WTC11 (cell line): ENCODE results near the gene WDR3. TPM values are rescaled to one million over a fixed set of nuclear protein-coding genes. Genes with fewer than 3 reads are reported as not detected.

Source experiments
- ATAC-seq: fragments of 200-7000 bp; cut with Tn5 transposase; 2 replicates; pipeline ENCODE4 v1.10.0; 2021; ENCODE audit warnings: mild to moderate bottlenecking, moderate library complexity
- CTCF ChIA-PET: fragments of 300-600 bp; sonication (Branson Sonifier 250); formaldehyde crosslinking; loops from one replicate; lab custom pipeline; 2021; ENCODE audit warnings: antibody characterized with exemption; lab: Charles Lee
- POLR2A ChIA-PET: fragments of 350-600 bp; sonication (Branson Sonifier 250); formaldehyde crosslinking; loops from one replicate; lab custom pipeline; 2021; ENCODE audit warnings: antibody characterized with exemption; lab: Charles Lee
- DNase-seq: peaks from one replicate; pipeline ENCODE4 v3.0.0; 2021; ENCODE audit warnings: low spot score
- H3K27ac Mint-ChIP-seq: 2 replicates; pipeline ENCODE4 v1.8.0; 2021; ENCODE audit warnings: mixed read lengths
- H3K27me3 Mint-ChIP-seq: 2 replicates; pipeline ENCODE4 v1.8.0; 2021; ENCODE audit warnings: low read depth, mild to moderate bottlenecking, moderate library complexity, mixed read lengths
- H3K36me3 Mint-ChIP-seq: 2 replicates; pipeline ENCODE4 v1.8.0; 2021; ENCODE audit warnings: mixed read lengths
- H3K4me1 Mint-ChIP-seq: 2 replicates; pipeline ENCODE4 v1.8.0; 2022; ENCODE audit warnings: mixed read lengths
- H3K4me3 Mint-ChIP-seq: 2 replicates; pipeline ENCODE4 v1.8.0; 2021; ENCODE audit warnings: mild to moderate bottlenecking, moderate library complexity, mixed read lengths
- H3K9me3 Mint-ChIP-seq: 2 replicates; pipeline ENCODE4 v1.8.0; 2021; ENCODE audit warnings: mixed read lengths
- AFF4 ChIP-seq: sonication (generic); formaldehyde crosslinking; IDR thresholded peaks from 2 replicates; pipeline ENCODE4 v1.8.1; 2023; ENCODE audit warnings: mild to moderate bottlenecking, missing genetic modification reagents, borderline replicate concordance
- CDX4 ChIP-seq: fragments of 250-450 bp; sonication (Bioruptor Pico); IDR thresholded peaks from 2 replicates; pipeline ENCODE4 v1.9.0; 2021; ENCODE audit warnings: moderate library complexity, mild to moderate bottlenecking, inconsistent platforms, borderline replicate concordance
- CREB1 ChIP-seq: sonication (generic); formaldehyde crosslinking; IDR thresholded peaks from 2 replicates; pipeline ENCODE4 v1.8.0; 2023; ENCODE audit warnings: mild to moderate bottlenecking, missing genetic modification reagents
- EMX1 ChIP-seq: fragments of 250-450 bp; sonication (Bioruptor Pico); IDR thresholded peaks from 2 replicates; pipeline ENCODE4 v1.8.0; 2021; ENCODE audit warnings: mild to moderate bottlenecking
- ETV6 ChIP-seq: sonication (generic); formaldehyde crosslinking; IDR thresholded peaks from 2 replicates; pipeline ENCODE4 v1.8.1; 2022; ENCODE audit warnings: mild to moderate bottlenecking, missing genetic modification reagents
- FOXP1 ChIP-seq: sonication (generic); formaldehyde crosslinking; IDR thresholded peaks from 2 replicates; pipeline ENCODE4 v1.8.0; 2022; ENCODE audit warnings: missing genetic modification reagents, mild to moderate bottlenecking, moderate library complexity, borderline replicate concordance
- FOXP4 ChIP-seq: sonication (generic); formaldehyde crosslinking; IDR thresholded peaks from 2 replicates; pipeline ENCODE4 v1.8.0; 2022; ENCODE audit warnings: mild to moderate bottlenecking, missing genetic modification reagents
- GTF2I ChIP-seq: fragments of 250-450 bp; sonication (Bioruptor Pico); conservative IDR thresholded peaks from 2 replicates; pipeline ENCODE4 v1.4.0; 2021; ENCODE audit warnings: mild to moderate bottlenecking
- HMGA2 ChIP-seq: fragments of 250-450 bp; sonication (Bioruptor Pico); IDR thresholded peaks from 2 replicates; pipeline ENCODE4 v1.4.0; 2021; ENCODE audit warnings: mild to moderate bottlenecking, moderate library complexity
- IRF1 ChIP-seq: sonication (generic); formaldehyde crosslinking; IDR thresholded peaks from 2 replicates; pipeline ENCODE4 v1.8.0; 2023; ENCODE audit warnings: missing genetic modification reagents
- MYBL2 ChIP-seq: sonication (generic); formaldehyde crosslinking; IDR thresholded peaks from 2 replicates; pipeline ENCODE4 v1.8.1; 2023; ENCODE audit warnings: mild to moderate bottlenecking, moderate library complexity, missing genetic modification reagents
- NFE2L1 ChIP-seq: sonication (generic); formaldehyde crosslinking; IDR thresholded peaks from 2 replicates; pipeline ENCODE4 v1.8.1; 2023; ENCODE audit warnings: missing genetic modification reagents
- RELA ChIP-seq: sonication (generic); formaldehyde crosslinking; IDR thresholded peaks from 2 replicates; pipeline ENCODE4 v1.8.1; 2022; ENCODE audit warnings: missing genetic modification reagents, mild to moderate bottlenecking, borderline replicate concordance
- SP1 ChIP-seq: sonication (generic); formaldehyde crosslinking; conservative IDR thresholded peaks from 2 replicates; pipeline ENCODE4 v1.8.1; 2022; ENCODE audit warnings: missing genetic modification reagents
- STAT6 ChIP-seq: sonication (generic); formaldehyde crosslinking; conservative IDR thresholded peaks from 2 replicates; pipeline ENCODE4 v1.8.1; 2023; ENCODE audit warnings: mild to moderate bottlenecking, low read depth, missing genetic modification reagents, moderate library complexity
- USF1 ChIP-seq: sonication (generic); formaldehyde crosslinking; IDR thresholded peaks from 2 replicates; pipeline ENCODE4 v1.8.0; 2022; ENCODE audit warnings: mild to moderate bottlenecking, missing genetic modification reagents
- USF2 ChIP-seq: sonication (generic); formaldehyde crosslinking; IDR thresholded peaks from 2 replicates; pipeline ENCODE4 v1.8.1; 2023; ENCODE audit warnings: mild to moderate bottlenecking, missing genetic modification reagents, moderate library complexity
- ZNF263 ChIP-seq: sonication (generic); formaldehyde crosslinking; IDR thresholded peaks from 2 replicates; pipeline ENCODE4 v1.8.1; 2022; ENCODE audit warnings: low read depth, mild to moderate bottlenecking, moderate library complexity, missing genetic modification reagents
- ZNF317 ChIP-seq: sonication (generic); formaldehyde crosslinking; IDR thresholded peaks from 2 replicates; pipeline ENCODE4 v1.8.1; 2023; ENCODE audit warnings: low read depth, mild to moderate bottlenecking, moderate library complexity, missing genetic modification reagents, borderline replicate concordance
- ZNF532 ChIP-seq: fragments of 250-450 bp; sonication (Bioruptor Pico); IDR thresholded peaks from 2 replicates; pipeline ENCODE4 v1.9.0; 2021; ENCODE audit warnings: mild to moderate bottlenecking, borderline replicate concordance
- ZNF671 ChIP-seq: fragments of 250-450 bp; sonication (Bioruptor Pico); IDR thresholded peaks from 2 replicates; pipeline ENCODE4 v1.8.0; 2021; ENCODE audit warnings: mild to moderate bottlenecking
- total RNA-seq: library from RNA; stranded (reverse); gene quantifications from 3 replicates; pipeline ENCODE4 v1.2.3, GENCODE V29; 2021

WDR3 gene
- total RNA-seq, 1 experiment from 2014 or later, result 50.0 TPM

- H3K9me3 Mint-ChIP-seq, result no peaks in the 10 kb centered on the region
- TF ChIP-seq NFE2L1 (CRISPR knock-in tag) (no peak), ZNF263 (CRISPR knock-in tag) (no peak), AFF4 (CRISPR knock-in tag) (no peak), MYBL2 (CRISPR knock-in tag) (no peak), CREB1 (no peak), ETV6 (no peak), ZNF671 (CRISPR knock-in tag) (no peak), RELA (CRISPR knock-in tag) (no peak), STAT6 (CRISPR knock-in tag) (no peak), HMGA2 (CRISPR knock-in tag) (no peak), FOXP4 (no peak)
- no peak overlapping the region for H3K27ac Mint-ChIP-seq
- H3K4me3 Mint-ChIP-seq, result no peak overlapping the region
- H3K27me3 Mint-ChIP-seq, result no peaks in the 10 kb centered on the region
- peaks cover 27% of the 10 kb centered on the region for H3K36me3 Mint-ChIP-seq
- DNase-seq (no peak), ATAC-seq (no peak)
- H3K4me1 Mint-ChIP-seq, result no peaks in the 10 kb centered on the region
- ChIA-PET CTCF (no interaction called here), POLR2A (no interaction called here)
Observed at GRCh38 chr1:117899801-117900200, 29.7 kb upstream of the WDR3 start.

- POLR2A ChIA-PET, result no interaction called here
- Mint-ChIP-seq H3K9me3 (no peaks in the 10 kb centered on the region), H3K4me1 (no peaks in the 10 kb centered on the region), H3K27me3 (no peaks in the 10 kb centered on the region), H3K27ac (no peak overlapping the region), H3K4me3 (no peak overlapping the region), H3K36me3 (peaks cover 43% of the 10 kb centered on the region)
- CTCF ChIA-PET, result no interaction called here
- ATAC-seq (no peak), DNase-seq (no peak)
- TF ChIP-seq CDX4 (CRISPR knock-in tag) (no peak), USF1 (CRISPR knock-in tag) (no peak), ZNF317 (CRISPR knock-in tag) (no peak), EMX1 (no peak), GTF2I (no peak), USF2 (no peak), FOXP1 (CRISPR knock-in tag) (no peak), IRF1 (CRISPR knock-in tag) (no peak), ZNF532 (CRISPR knock-in tag) (no peak), SP1 (CRISPR knock-in tag) (no peak)
Observed at GRCh38 chr1:117902944-117903343, 26.6 kb upstream of the WDR3 start.
